ENCODE measurements around the gene SLC24A3. TPM values are rescaled to one million over a fixed set of nuclear protein-coding genes. Genes with fewer than 3 reads are reported as not detected.

Gene SLC24A3
- total and polyA plus RNA-seq, 2 experiments from 2014 or later, result not detected

DNA sequence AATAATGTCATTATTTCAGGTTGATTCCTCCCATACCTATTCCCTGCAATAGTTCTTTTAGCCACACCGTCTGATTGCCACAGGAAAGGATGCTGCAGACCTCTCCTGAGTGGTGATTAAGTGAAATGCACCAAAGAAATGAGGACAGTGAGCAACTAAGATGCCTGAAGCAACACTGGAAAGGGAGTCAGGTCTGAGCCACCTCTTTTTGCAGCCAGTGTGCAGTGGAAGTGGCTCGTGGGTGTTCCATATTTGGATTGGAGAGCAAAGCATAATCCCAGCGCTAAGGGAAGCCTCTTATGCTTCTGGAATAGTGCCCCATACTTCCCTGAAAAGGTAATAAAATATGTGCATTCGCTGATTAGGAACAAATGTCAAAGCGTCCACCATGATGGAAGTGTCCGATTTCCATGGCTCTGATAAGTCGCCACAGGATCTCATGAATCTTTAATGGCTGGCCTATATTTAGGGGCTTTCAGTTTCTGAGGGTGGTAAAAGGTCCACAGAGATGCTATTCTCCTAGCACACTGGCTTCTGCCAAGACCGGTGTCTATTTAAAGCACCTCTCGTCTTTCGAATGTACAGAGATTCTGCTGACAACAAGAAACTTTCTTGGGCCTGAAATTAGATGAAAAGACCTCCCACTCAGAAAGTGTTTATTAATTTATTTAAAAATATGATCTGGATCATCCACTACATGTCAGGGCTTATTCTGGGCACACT is 253.9 kb downstream of the SLC24A3 start:
- no peaks in the 10 kb centered on the region for H3K9me3 ChIP-seq (ENCODE audit: low read depth)

DNA sequence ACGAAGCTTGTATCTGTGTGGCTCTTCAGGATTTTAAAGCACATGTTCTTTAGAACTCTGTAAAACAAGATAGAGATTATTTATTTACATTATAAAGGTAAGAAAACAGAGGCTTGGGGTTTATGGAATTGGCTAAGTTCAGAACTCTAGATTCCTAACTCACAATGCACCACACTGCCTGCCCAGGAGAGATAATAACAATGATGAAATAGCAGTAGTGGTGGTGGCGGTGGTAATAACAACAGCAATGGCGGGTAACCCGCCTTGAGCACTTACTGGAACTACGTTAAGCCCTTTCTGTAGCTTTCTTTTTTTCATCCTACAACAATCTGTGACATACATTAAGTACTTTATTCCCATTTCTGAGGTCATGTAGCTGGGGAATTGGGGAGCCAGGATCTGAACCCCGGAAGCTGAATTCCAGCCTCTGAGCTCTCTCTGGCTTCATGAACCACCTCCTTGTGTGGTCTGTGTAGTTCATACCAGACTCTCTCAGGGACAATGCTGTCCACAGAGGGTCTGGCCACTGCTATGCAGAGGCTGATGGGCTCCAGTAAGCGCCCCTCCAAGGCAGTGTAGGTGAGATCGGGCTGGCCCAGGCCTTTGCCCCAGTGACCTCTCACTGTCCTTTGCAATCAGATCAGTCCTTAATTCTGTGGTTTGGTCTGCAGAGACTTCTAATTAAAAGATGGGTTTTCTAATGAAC is 260.9 kb downstream of the SLC24A3 start:
- Histone ChIP-seq H4K20me1 (ENCODE audit: insufficient read depth) (no peaks in the 10 kb centered on the region), H3K27ac (no peak overlapping the region), H3K9me2 (ENCODE audit: insufficient read depth) (no peaks in the 10 kb centered on the region), H3K79me2 (ENCODE audit: insufficient read depth) (no peaks in the 10 kb centered on the region), H3K36me3 (ENCODE audit: low read depth) (no peaks in the 10 kb centered on the region), H3K4me1 (ENCODE audit: insufficient read depth) (no peaks in the 10 kb centered on the region), H3K9ac (no peak overlapping the region), H3F3A (ENCODE audit: insufficient read depth) (no peaks in the 10 kb centered on the region), H3K4me2 (ENCODE audit: unreplicated experiment) (no peak overlapping the region), H3K4me3 (no peak overlapping the region), H3K27me3 (replicated peaks; ENCODE audit: insufficient read depth) (peaks cover 5% of the 10 kb centered on the region; the same call in 1 of the 2 replicates), H3K9me3 (ENCODE audit: low read depth) (no peaks in the 10 kb centered on the region), H2AFZ (no peak overlapping the region)
- in situ Hi-C loops (cut with MboI), result no loop called here
- no peak for DNase-seq
- 65 to 66% methylated on average over 8 of the region's 8 CpGs for WGBS, 2 experiments (ENCODE audit: low coverage in 1 of 2, low lambda C conversion rate in 2 of 2, missing lambda C conversion rate in 2 of 2)
- TF ChIP-seq EZH2phosphoT487 (IDR thresholded peaks at IDR 0.05; ENCODE audit: insufficient read depth, low read depth) (no peak), EZH2 (IDR thresholded peaks at IDR 0.05; ENCODE audit: insufficient read depth, poor library complexity, severe bottlenecking) (no peak)

More for the DNA sequence above, 253.9 kb downstream of the SLC24A3 start:
- Histone ChIP-seq H3K4me3 (no peak overlapping the region), H3K27me3 (replicated peaks; ENCODE audit: insufficient read depth) (peaks cover 8% of the 10 kb centered on the region), H3K9me2 (ENCODE audit: insufficient read depth) (no peaks in the 10 kb centered on the region), H3K27ac (no peak overlapping the region), H3K4me1 (ENCODE audit: insufficient read depth) (no peaks in the 10 kb centered on the region), H3F3A (ENCODE audit: insufficient read depth) (no peaks in the 10 kb centered on the region), H3K4me2 (ENCODE audit: unreplicated experiment) (no peak overlapping the region), H3K79me2 (ENCODE audit: insufficient read depth) (no peaks in the 10 kb centered on the region), H2AFZ (no peak overlapping the region), H4K20me1 (ENCODE audit: insufficient read depth) (no peaks in the 10 kb centered on the region), H3K9ac (no peak overlapping the region), H3K36me3 (ENCODE audit: low read depth) (no peaks in the 10 kb centered on the region)
- in situ Hi-C loops (cut with MboI), result no loop called here
- WGBS, 2 experiments (ENCODE audit: low coverage in 1 of 2, low lambda C conversion rate in 2 of 2, missing lambda C conversion rate in 2 of 2), result 68 to 78% methylated on average over 10 of the region's 10 CpGs
- TF ChIP-seq EZH2phosphoT487 (IDR thresholded peaks at IDR 0.05; ENCODE audit: insufficient read depth, low read depth) (no peak), EZH2 (IDR thresholded peaks at IDR 0.05; ENCODE audit: insufficient read depth, poor library complexity, severe bottlenecking) (no peak)
- no peak for DNase-seq

- no peak overlapping the region for H2AFZ ChIP-seq
- no peaks in the 10 kb centered on the region for H3K9me2 ChIP-seq (ENCODE audit: insufficient read depth)
- H3K36me3 ChIP-seq (ENCODE audit: low read depth), result no peaks in the 10 kb centered on the region
- H3K27me3 ChIP-seq (replicated peaks; ENCODE audit: insufficient read depth), result peaks cover 5% of the 10 kb centered on the region; the same call in 1 of the 2 replicates
- no peak overlapping the region for H3K27ac ChIP-seq
- no peak for DNase-seq
- no peak for TF ChIP-seq EZH2 (IDR thresholded peaks at IDR 0.05; ENCODE audit: insufficient read depth, poor library complexity, severe bottlenecking)
- TF ChIP-seq EZH2phosphoT487 (IDR thresholded peaks at IDR 0.05; ENCODE audit: insufficient read depth, low read depth), result no peak
- 47 to 55% methylated on average over 6 of the region's 6 CpGs for WGBS, 2 experiments (ENCODE audit: low coverage in 1 of 2, low lambda C conversion rate in 2 of 2, missing lambda C conversion rate in 2 of 2)
- no peaks in the 10 kb centered on the region for H3K9me3 ChIP-seq (ENCODE audit: low read depth)
- H3K79me2 ChIP-seq (ENCODE audit: insufficient read depth), result no peaks in the 10 kb centered on the region
- H3K9ac ChIP-seq, result no peak overlapping the region
- in situ Hi-C loops (cut with MboI), result no loop called here
- no peaks in the 10 kb centered on the region for H4K20me1 ChIP-seq (ENCODE audit: insufficient read depth)
- no peak overlapping the region for H3K4me3 ChIP-seq
- H3K4me1 ChIP-seq (ENCODE audit: insufficient read depth), result no peaks in the 10 kb centered on the region
- no peak overlapping the region for H3K4me2 ChIP-seq (ENCODE audit: unreplicated experiment)
- no peaks in the 10 kb centered on the region for H3F3A ChIP-seq (ENCODE audit: insufficient read depth)
These were observed 261.5 kb downstream of the SLC24A3 start for GRCh38 chr20:19473922-19474286.

GRCh38 chr20:19478320-19478895 is 266.0 kb downstream of the SLC24A3 start:
- Histone ChIP-seq H3K9me3 (ENCODE audit: low read depth) (no peaks in the 10 kb centered on the region), H3K4me2 (ENCODE audit: unreplicated experiment) (no peak overlapping the region), H3K9ac (no peak overlapping the region), H3K79me2 (ENCODE audit: insufficient read depth) (no peaks in the 10 kb centered on the region), H3K4me1 (ENCODE audit: insufficient read depth) (no peaks in the 10 kb centered on the region), H3K4me3 (no peak overlapping the region), H3K9me2 (ENCODE audit: insufficient read depth) (no peaks in the 10 kb centered on the region), H3K27ac (no peak overlapping the region), H3K27me3 (replicated peaks; ENCODE audit: insufficient read depth) (no peaks in the 10 kb centered on the region), H3F3A (ENCODE audit: insufficient read depth) (no peaks in the 10 kb centered on the region), H3K36me3 (ENCODE audit: low read depth) (no peaks in the 10 kb centered on the region), H4K20me1 (ENCODE audit: insufficient read depth) (no peaks in the 10 kb centered on the region), H2AFZ (no peak overlapping the region)
- no peak for DNase-seq
- in situ Hi-C loops (cut with MboI), result no loop called here
- TF ChIP-seq EZH2phosphoT487 (IDR thresholded peaks at IDR 0.05; ENCODE audit: insufficient read depth, low read depth) (no peak), EZH2 (IDR thresholded peaks at IDR 0.05; ENCODE audit: insufficient read depth, poor library complexity, severe bottlenecking) (no peak)
- WGBS, 2 experiments (ENCODE audit: low coverage in 1 of 2, low lambda C conversion rate in 2 of 2, missing lambda C conversion rate in 2 of 2), result 56 to 61% methylated on average over 4 to 5 of the region's 5 CpGs
